HepG2 (cell line): ENCODE measurements around the gene OSER1. TPM values are rescaled to one million over a fixed set of nuclear protein-coding genes. Genes with fewer than 3 reads are reported as not detected.

Source experiments
- BCL6 ChIP-seq: IDR thresholded peaks from 2 replicates; pipeline ENCODE4 v1.6.1; 2016; ENCODE audit warnings: missing genetic modification reagents, missing compliant biosample characterization
- ELF3 ChIP-seq: IDR thresholded peaks from 2 replicates; pipeline ENCODE4 v1.6.1; 2016; ENCODE audit warnings: missing genetic modification reagents, missing compliant biosample characterization
- GABPA ChIP-seq, 2 experiments: IDR thresholded peaks; 2 replicates each; pipeline ENCODE4 v1.6.1; 2011 to 2016; ENCODE audit warnings: low read depth in 2 of 2, low read length in 1 of 2, missing biosample characterization in 1 of 2, missing genetic modification characterization in 1 of 2
- MXI1 ChIP-seq: IDR thresholded peaks from 3 replicates; pipeline ENCODE4 v1.6.1; 2012; ENCODE audit warnings: low read depth, low read length, inconsistent platforms, borderline replicate concordance
- TBX3 ChIP-seq: fragments of 450-650 bp; IDR thresholded peaks from 2 replicates; pipeline ENCODE4 v1.6.1; 2017; ENCODE audit warnings: antibody characterized with exemption, mild to moderate bottlenecking, inconsistent platforms, borderline replicate concordance
- THYN1 ChIP-seq: sonication (generic); formaldehyde crosslinking; IDR thresholded peaks from 2 replicates; pipeline ENCODE4 v1.8.1; 2023; ENCODE audit warnings: low read depth, mild to moderate bottlenecking, moderate library complexity, missing genetic modification reagents, borderline replicate concordance
- ZBTB42 ChIP-seq: sonication (generic); formaldehyde crosslinking; IDR thresholded peaks from 2 replicates; pipeline ENCODE4 v1.5.0; 2020; ENCODE audit warnings: mild to moderate bottlenecking, missing genetic modification reagents
- ZNF234 ChIP-seq: sonication (generic); formaldehyde crosslinking; conservative IDR thresholded peaks from 2 replicates; pipeline ENCODE4 v1.5.1; 2020; ENCODE audit warnings: mild to moderate bottlenecking, missing genetic modification reagents
- ZNF383 ChIP-seq: sonication (generic); formaldehyde crosslinking; IDR thresholded peaks from 2 replicates; pipeline ENCODE4 v1.4.0; 2020; ENCODE audit warnings: missing genetic modification reagents, mild to moderate bottlenecking, borderline replicate concordance
- ZNF430 ChIP-seq: sonication (generic); formaldehyde crosslinking; IDR thresholded peaks from 2 replicates; pipeline ENCODE4 v1.9.0; 2021; ENCODE audit warnings: mild to moderate bottlenecking, missing genetic modification reagents
- ZNF792 ChIP-seq: IDR thresholded peaks from 2 replicates; pipeline ENCODE4 v1.6.1; 2016
- polyA plus RNA-seq, 8 experiments: library from polyadenylated mRNA; depleted of rRNA in 3 of 8; stranded (reverse) in 7 of 8; unstranded in 1 of 8; fragments of >200 nt; fragmentation: Illumina TruSeq in 4 of 8; extraction: Trizol in 4 of 8; gene quantifications; 2 replicates each; pipeline versions ENCODE4 v1.2.1 to v1.2.3, GENCODE V29; 2011 to 2016; ENCODE audit warnings: low read depth in 4 of 8, missing spikeins in 1 of 8, mixed read lengths in 1 of 8; ENCODE audit not compliant: insufficient read depth in 1 of 8
- total RNA-seq, 5 experiments: library from RNA; depleted of rRNA; stranded (reverse); fragments of >200 nt; fragmentation: Illumina TruSeq; extraction: Trizol; gene quantifications; 2 replicates each; pipeline ENCODE4 v1.2.3, GENCODE V29; 2016; ENCODE audit warnings: low read depth in 1 of 5
- TF ChIP-seq, protein P1 (sequence below): sonication (generic); formaldehyde crosslinking; IDR thresholded peaks from 2 replicates; pipeline ENCODE4 v1.4.0; 2020; ENCODE audit warnings: missing genetic modification reagents
- TF ChIP-seq, protein P2 (sequence below): IDR thresholded peaks from 2 replicates; pipeline ENCODE4 v1.6.1; 2016; ENCODE audit warnings: control low read depth
- TF ChIP-seq, protein P3 (sequence below): sonication (generic); formaldehyde crosslinking; IDR thresholded peaks from 2 replicates; pipeline ENCODE4 v1.5.1; 2020; ENCODE audit warnings: mild to moderate bottlenecking, missing genetic modification reagents, moderate library complexity
- TF ChIP-seq, protein P4 (sequence below): sonication (generic); formaldehyde crosslinking; IDR thresholded peaks from 2 replicates; pipeline ENCODE4 v1.8.1; 2023; ENCODE audit warnings: mild to moderate bottlenecking, missing genetic modification reagents, borderline replicate concordance
- TF ChIP-seq, protein P5 (sequence below): sonication (generic); formaldehyde crosslinking; IDR thresholded peaks from 2 replicates; pipeline ENCODE4 v1.8.1; 2023; ENCODE audit warnings: mild to moderate bottlenecking, moderate library complexity, missing genetic modification reagents
- TF ChIP-seq, protein P6 (sequence below): IDR thresholded peaks from 2 replicates; pipeline ENCODE4 v1.6.1; 2016; ENCODE audit warnings: missing compliant biosample characterization, missing genetic modification reagents, borderline replicate concordance
- TF ChIP-seq, protein P7 (sequence below): sonication (generic); formaldehyde crosslinking; IDR thresholded peaks from 2 replicates; pipeline ENCODE4 v1.5.0; 2020; ENCODE audit warnings: mild to moderate bottlenecking, low read depth, missing genetic modification reagents, borderline replicate concordance

Gene OSER1
- total and polyA plus RNA-seq, 2 of the 13 experiments (the other 11 are each of a cell fraction or from before 2014, with no cell fraction given), result 71.2 to 71.5 TPM

DNA sequence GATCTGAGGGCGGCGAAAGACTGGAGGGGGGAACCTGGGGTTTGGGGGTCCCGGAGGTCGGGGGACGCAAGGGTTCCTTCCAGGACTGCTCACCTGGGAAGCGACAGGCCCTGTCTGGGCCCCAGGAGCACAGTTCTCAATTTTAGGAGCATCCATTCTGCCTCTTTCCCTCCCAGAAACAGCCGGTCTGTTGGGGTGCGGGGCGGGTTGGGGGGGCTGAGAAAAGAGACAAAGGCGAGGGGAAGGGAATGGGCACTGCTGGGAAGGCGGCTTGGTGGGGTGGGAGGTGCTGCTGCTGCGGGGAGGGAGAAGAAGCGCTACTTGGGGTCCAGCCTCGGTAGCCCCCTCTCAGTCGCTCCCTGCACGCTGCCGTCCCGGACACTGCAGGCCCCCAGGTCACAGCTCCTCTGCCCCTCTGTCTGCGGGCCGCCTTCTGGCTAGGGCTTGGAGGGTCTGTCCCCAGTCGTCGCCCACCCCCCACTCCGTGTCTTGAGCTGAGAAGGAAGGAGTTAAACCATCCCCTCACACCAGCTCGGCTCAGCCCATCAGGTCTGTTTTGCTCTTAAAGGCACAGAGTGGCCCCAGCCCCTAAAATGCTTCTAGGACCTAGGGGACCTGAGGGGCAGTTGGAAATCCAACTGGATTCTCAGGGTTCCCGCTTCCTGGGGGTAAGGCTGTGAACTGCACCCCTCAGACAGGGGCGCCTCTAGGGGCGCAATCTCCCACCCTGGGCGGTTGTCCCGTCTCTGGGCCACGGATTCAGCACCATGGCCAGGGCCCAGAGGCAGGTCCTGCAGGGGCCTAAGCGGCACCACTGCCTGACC, 37.2 kb upstream of the OSER1 start (continued):
- TF ChIP-seq, protein P1, sequence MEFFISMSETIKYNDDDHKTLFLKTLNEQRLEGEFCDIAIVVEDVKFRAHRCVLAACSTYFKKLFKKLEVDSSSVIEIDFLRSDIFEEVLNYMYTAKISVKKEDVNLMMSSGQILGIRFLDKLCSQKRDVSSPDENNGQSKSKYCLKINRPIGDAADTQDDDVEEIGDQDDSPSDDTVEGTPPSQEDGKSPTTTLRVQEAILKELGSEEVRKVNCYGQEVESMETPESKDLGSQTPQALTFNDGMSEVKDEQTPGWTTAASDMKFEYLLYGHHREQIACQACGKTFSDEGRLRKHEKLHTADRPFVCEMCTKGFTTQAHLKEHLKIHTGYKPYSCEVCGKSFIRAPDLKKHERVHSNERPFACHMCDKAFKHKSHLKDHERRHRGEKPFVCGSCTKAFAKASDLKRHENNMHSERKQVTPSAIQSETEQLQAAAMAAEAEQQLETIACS (CRISPR knock-in tag), result no peak; the same call in none of the 2 replicates
- no peak for TF ChIP-seq TBX3
- TF ChIP-seq ZBTB42 (CRISPR knock-in tag), result peak; percentile 87; the same call in 1 of the 2 replicates
- peak; percentile 99 for TF ChIP-seq ZNF792
- TF ChIP-seq, protein P2, sequence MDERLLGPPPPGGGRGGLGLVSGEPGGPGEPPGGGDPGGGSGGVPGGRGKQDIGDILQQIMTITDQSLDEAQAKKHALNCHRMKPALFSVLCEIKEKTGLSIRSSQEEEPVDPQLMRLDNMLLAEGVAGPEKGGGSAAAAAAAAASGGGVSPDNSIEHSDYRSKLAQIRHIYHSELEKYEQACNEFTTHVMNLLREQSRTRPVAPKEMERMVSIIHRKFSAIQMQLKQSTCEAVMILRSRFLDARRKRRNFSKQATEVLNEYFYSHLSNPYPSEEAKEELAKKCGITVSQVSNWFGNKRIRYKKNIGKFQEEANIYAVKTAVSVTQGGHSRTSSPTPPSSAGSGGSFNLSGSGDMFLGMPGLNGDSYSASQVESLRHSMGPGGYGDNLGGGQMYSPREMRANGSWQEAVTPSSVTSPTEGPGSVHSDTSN (CRISPR knock-in tag), result no peak
- TF ChIP-seq, protein P3, sequence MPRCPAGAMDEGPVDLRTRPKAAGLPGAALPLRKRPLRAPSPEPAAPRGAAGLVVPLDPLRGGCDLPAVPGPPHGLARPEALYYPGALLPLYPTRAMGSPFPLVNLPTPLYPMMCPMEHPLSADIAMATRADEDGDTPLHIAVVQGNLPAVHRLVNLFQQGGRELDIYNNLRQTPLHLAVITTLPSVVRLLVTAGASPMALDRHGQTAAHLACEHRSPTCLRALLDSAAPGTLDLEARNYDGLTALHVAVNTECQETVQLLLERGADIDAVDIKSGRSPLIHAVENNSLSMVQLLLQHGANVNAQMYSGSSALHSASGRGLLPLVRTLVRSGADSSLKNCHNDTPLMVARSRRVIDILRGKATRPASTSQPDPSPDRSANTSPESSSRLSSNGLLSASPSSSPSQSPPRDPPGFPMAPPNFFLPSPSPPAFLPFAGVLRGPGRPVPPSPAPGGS (CRISPR knock-in tag), result peak; percentile 74; the same call in 1 of the 2 replicates
- TF ChIP-seq ZNF234 (CRISPR knock-in tag), result no peak
- TF ChIP-seq THYN1 (CRISPR knock-in tag), result no peak
- TF ChIP-seq, protein P4, sequence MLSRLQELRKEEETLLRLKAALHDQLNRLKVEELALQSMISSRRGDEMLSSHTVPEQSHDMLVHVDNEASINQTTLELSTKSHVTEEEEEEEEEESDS, result peak; percentile 66; the same call in 1 of the 2 replicates
- TF ChIP-seq, protein P5, sequence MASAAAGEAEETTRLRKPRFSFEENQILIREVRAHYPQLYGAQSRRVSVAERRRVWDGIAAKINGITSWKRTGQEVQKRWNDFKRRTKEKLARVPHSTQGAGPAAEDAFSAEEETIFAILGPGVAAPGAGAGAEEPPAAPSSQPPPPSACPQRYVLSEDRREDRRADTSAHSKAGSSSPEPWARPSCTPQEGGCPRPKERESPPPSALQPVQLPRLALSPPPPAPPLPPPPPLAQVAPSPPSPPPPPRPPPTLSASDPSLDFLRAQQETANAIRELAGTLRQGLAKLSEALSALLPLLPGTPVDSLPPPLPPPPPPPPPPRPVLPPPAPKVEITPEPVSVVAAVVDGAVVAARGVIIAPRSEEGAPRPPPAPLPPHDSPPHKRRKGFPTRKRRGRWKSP (CRISPR knock-in tag), result peak; percentile 94
- TF ChIP-seq, protein P6, sequence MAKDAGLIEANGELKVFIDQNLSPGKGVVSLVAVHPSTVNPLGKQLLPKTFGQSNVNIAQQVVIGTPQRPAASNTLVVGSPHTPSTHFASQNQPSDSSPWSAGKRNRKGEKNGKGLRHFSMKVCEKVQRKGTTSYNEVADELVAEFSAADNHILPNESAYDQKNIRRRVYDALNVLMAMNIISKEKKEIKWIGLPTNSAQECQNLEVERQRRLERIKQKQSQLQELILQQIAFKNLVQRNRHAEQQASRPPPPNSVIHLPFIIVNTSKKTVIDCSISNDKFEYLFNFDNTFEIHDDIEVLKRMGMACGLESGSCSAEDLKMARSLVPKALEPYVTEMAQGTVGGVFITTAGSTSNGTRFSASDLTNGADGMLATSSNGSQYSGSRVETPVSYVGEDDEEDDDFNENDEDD (CRISPR knock-in tag), result peak; percentile 48; the same call in 1 of the 2 replicates
- peak; percentile 99 for TF ChIP-seq ZNF430 (CRISPR knock-in tag)
- peak; percentile 79; the same call in 1 of the 2 replicates for TF ChIP-seq ZNF383 (CRISPR knock-in tag)
- TF ChIP-seq, protein P7, sequence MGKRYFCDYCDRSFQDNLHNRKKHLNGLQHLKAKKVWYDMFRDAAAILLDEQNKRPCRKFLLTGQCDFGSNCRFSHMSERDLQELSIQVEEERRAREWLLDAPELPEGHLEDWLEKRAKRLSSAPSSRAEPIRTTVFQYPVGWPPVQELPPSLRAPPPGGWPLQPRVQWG (CRISPR knock-in tag), result 0 out of 2 replicates have a peak, but pooled peaks have one; percentile 34
- TF ChIP-seq GABPA (IDR thresholded peaks at IDR 0.05; ENCODE audit: low read depth, low read length), result no peak
- peak; percentile 25; the same call in 1 of the 2 replicates for TF ChIP-seq GABPA (CRISPR knock-in tag; IDR thresholded peaks at IDR 0.05; ENCODE audit: low read depth)
- peak; percentile 70; the same call in 1 of the 3 replicates for TF ChIP-seq MXI1
- TF ChIP-seq ELF3 (CRISPR knock-in tag), result peak; percentile 93
- peak; percentile 82 for TF ChIP-seq BCL6
